Gastroesophageal sphincter (tissue), 4 donors: Measurements from ENCODE around the gene KDM3B. TPM values are rescaled to one million over a fixed set of nuclear protein-coding genes. Genes with fewer than 3 reads are reported as not detected.

Experiments used
- ATAC-seq: fragments of 150-250 bp; one replicate; pipeline ENCODE4 v1.9.1; 2016; ENCODE audit warnings: mild to moderate bottlenecking, moderate library complexity
- H3K27ac ChIP-seq, 4 donors: fragments of 200-600 bp; sonication (generic) in 3 of 4; 1 replicate in 3 of 4; 2 replicates in 1 of 4; pipeline ENCODE4 v1.5.1; 2016 to 2019
- H3K27me3 ChIP-seq: fragments of 200-600 bp; sonication (generic); one replicate; pipeline ENCODE4 v1.5.1; 2019
- H3K36me3 ChIP-seq, 2 donors: fragments of 200-600 bp; sonication (generic); one replicate each; pipeline ENCODE4 v1.5.1; 2019; ENCODE audit warnings: control low read depth in 1 of 2
- H3K4me1 ChIP-seq, 3 donors: fragments of 200-600 bp; sonication (generic); 1 replicate in 2 of 3; 2 replicates in 1 of 3; pipeline ENCODE4 v1.5.1; 2016 to 2019; ENCODE audit warnings: control low read depth in 2 of 3
- H3K4me3 ChIP-seq, 2 donors: fragments of 200-600 bp; sonication (generic); one replicate each; pipeline ENCODE4 v1.5.1; 2019; ENCODE audit warnings: mild to moderate bottlenecking in 1 of 2, moderate library complexity in 1 of 2
- H3K9me3 ChIP-seq, 3 donors: fragments of 200-600 bp; sonication (generic); one replicate each; pipeline ENCODE4 v1.5.1; 2017 to 2019; ENCODE audit warnings: control low read depth in 2 of 3
- EP300 ChIP-seq: sonication (generic); formaldehyde crosslinking; IDR thresholded peaks from one replicate; pipeline ENCODE4 v1.6.1; 2017; ENCODE audit warnings: antibody characterized with exemption, mild to moderate bottlenecking
- POLR2A ChIP-seq, 2 donors: fragments of 450-650 bp; IDR thresholded peaks; one replicate each; pipeline ENCODE4 v1.6.1; 2017; ENCODE audit warnings: antibody characterized with exemption in 2 of 2, mild to moderate bottlenecking in 2 of 2, moderate library complexity in 1 of 2
- POLR2AphosphoS5 ChIP-seq: sonication (generic); formaldehyde crosslinking; IDR thresholded peaks from one replicate; pipeline ENCODE4 v1.6.1; 2017; ENCODE audit warnings: antibody characterized with exemption
- WGBS, 2 donors: methylation state at CpG; one replicate each; pipeline ENCODE4 v1.1.5; 2018; ENCODE audit warnings: low coverage in 1 of 2; 5-methylcytosine and 5-hydroxymethylcytosine counted together
- total RNA-seq, 4 donors: library from RNA; depleted of rRNA; stranded (reverse); fragments of >200 nt; gene quantifications; one replicate each; pipeline ENCODE4 v1.1.0, GENCODE V29; 2016
- TF ChIP-seq, protein P1 (sequence below), 4 experiments: fragments of 200-600 bp in 2 of 4; fragments of 450-650 bp in 2 of 4; sonication (generic) in 1 of 4; IDR thresholded peaks; one replicate each; pipeline ENCODE4 v1.5.1; 2017 to 2019; ENCODE audit warnings: antibody characterized with exemption in 4 of 4, mild to moderate bottlenecking in 2 of 4, moderate library complexity in 2 of 4

Gene KDM3B
- total RNA-seq, 4 donors from 2014 or later: 63.4 to 94.0 (median 77.8) TPM

DNA sequence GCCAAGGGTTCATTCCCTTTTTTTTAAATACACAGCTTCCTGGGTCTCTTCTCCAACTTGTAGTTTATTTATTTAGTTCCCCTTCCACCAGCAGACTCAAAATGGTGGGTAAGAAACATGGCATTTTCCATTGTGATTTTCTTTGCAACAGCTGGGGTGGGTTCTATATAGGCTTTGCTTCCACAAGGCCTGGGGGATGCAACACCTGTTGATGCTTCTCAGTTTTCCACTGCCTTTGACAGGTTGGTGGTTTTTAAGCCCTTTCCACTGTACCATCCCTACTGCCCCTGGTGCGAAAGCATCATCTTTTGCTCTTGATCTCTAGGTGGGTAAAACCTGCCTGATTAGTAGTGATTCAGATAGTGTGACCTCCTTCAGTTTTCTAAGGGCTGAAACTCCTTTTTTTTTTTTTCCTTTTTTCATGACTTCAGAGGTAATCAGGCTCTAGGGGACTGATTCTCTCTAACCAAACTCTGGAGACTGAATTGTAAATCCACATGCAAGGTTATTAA is 8.5 kb downstream of the KDM3B start:
- no peak overlapping the region for H3K4me3 ChIP-seq
- no peaks in the 10 kb centered on the region for H3K27me3 ChIP-seq
- TF ChIP-seq POLR2A (IDR thresholded peaks at IDR 0.05) (no peak), POLR2AphosphoS5 (no peak), EP300 (no peak)
- peaks cover 0 to 68% (median 3%) of the 10 kb centered on the region in 3 donors for H3K4me1 ChIP-seq
- no peak for ATAC-seq
- no peaks in the 10 kb centered on the region for H3K9me3 ChIP-seq
- H3K27ac ChIP-seq: no peak overlapping the region
- 92% methylated on average over 1 of the region's 1 CpG; no CpG with 5 or more reads in 1 of the 2 donors for WGBS, 2 donors
- no peaks in the 10 kb centered on the region for H3K36me3 ChIP-seq

DNA sequence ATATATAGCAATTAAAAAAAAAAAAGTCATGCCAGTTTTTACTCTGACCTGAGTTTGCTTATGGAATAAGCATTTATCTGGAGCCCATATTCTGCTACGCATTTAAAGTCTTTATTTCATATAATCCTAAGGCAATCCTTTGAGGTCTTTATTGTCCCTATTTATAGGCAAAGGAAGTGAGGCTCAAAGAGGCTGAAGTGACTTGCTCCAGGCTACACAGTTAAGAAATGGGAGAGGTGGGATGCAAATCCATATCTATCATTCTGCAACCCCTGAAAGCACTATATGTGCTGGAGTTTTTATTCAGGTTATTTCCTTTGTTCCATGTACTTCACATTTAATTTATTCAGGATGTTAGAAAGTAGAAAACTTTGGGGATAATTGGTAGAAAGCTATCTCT is 12.1 kb downstream of the KDM3B start:
- TF ChIP-seq POLR2A (IDR thresholded peaks at IDR 0.05) (no peak), POLR2AphosphoS5 (no peak), EP300 (no peak)
- TF ChIP-seq, protein P1, sequence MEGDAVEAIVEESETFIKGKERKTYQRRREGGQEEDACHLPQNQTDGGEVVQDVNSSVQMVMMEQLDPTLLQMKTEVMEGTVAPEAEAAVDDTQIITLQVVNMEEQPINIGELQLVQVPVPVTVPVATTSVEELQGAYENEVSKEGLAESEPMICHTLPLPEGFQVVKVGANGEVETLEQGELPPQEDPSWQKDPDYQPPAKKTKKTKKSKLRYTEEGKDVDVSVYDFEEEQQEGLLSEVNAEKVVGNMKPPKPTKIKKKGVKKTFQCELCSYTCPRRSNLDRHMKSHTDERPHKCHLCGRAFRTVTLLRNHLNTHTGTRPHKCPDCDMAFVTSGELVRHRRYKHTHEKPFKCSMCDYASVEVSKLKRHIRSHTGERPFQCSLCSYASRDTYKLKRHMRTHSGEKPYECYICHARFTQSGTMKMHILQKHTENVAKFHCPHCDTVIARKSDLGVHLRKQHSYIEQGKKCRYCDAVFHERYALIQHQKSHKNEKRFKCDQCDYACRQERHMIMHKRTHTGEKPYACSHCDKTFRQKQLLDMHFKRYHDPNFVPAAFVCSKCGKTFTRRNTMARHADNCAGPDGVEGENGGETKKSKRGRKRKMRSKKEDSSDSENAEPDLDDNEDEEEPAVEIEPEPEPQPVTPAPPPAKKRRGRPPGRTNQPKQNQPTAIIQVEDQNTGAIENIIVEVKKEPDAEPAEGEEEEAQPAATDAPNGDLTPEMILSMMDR (IDR thresholded peaks at IDR 0.05): no peak
- H3K27ac ChIP-seq: no peak overlapping the region
- no peak for ATAC-seq
- H3K36me3 ChIP-seq: no peaks in the 10 kb centered on the region
- peaks cover 8 to 81% (median 16%) of the 10 kb centered on the region in 3 donors for H3K4me1 ChIP-seq
- H3K27me3 ChIP-seq: no peaks in the 10 kb centered on the region
- H3K4me3 ChIP-seq: no peak overlapping the region
- H3K9me3 ChIP-seq: no peaks in the 10 kb centered on the region
- WGBS, 2 donors: 100% methylated on average over 1 of the region's 1 CpG

DNA sequence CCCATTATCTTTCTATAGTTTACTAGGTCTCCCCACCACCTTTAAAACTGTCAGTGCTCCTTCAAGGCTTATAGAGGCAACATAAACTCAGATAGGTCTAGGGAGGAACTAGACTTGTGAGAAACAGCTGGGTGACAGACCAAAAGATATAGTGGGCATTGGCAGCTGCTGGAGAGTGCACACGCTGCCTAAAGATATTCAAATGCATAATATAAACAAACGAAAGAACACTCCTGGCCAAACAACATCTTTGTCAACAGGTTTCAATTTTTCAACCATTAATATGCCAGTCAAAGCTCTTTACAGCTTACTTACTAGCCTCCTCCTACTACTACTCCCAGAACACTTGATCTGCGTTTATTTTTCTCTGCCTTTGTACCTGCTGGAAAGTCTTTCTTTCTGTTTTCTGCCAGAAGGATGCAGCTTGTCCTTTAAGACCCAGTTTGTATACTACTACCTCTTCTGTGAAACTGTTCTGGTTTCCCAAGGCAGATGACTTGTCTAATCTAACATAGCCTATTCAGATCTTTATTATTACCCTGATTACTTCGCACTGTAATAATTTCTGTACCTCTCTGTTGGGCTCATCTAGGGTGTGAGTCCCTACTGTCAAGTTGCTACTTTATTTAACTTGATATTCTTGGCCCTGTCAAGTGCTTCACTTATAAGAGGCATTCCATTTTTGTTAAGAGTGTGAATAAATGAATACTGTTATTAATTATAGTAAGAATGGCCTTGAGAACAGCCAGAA is 14.3 kb downstream of the KDM3B start:
- WGBS, 2 donors: 42 to 50% methylated on average over 3 to 4 of the region's 4 CpGs
- H3K36me3 ChIP-seq: no peaks in the 10 kb centered on the region
- no peaks in the 10 kb centered on the region for H3K27me3 ChIP-seq
- no peak overlapping the region for H3K4me3 ChIP-seq
- H3K9me3 ChIP-seq: no peaks in the 10 kb centered on the region
- peak overlapping the region in 1 of 4 donors; percentile 8 for H3K27ac ChIP-seq
- H3K4me1 ChIP-seq: peaks cover 16 to 83% (median 19%) of the 10 kb centered on the region in 3 donors
- TF ChIP-seq POLR2AphosphoS5 (no peak), POLR2A (IDR thresholded peaks at IDR 0.05) (no peak), EP300 (no peak)
- TF ChIP-seq, protein P1 (IDR thresholded peaks at IDR 0.05): no peak
- no peak for ATAC-seq

DNA sequence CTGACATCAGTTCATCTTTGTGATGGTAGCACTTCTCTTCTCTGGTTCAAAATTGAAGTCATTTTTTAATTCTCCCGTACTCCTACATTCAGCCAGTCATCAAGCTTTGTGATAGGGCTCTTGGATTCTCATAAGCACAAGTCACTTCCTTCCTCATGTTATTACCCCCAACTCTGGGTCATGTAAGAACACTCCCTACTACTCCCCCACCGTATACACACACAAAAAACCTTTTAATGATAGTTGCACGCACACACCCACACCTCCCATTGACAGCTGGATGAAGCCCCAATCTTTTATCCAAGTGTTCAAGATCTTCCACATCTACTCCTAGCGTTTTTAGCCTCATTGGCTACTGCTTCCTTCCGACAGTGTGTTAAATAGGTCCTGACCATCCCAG is 16.8 kb downstream of the KDM3B start:
- TF ChIP-seq, protein P1 (IDR thresholded peaks at IDR 0.05): no peak
- no peak for TF ChIP-seq POLR2AphosphoS5
- no peak for TF ChIP-seq EP300
- no peak for TF ChIP-seq POLR2A (IDR thresholded peaks at IDR 0.05)
- Histone ChIP-seq H3K27me3 (no peaks in the 10 kb centered on the region), H3K36me3 (peaks cover 0 to 18% of the 10 kb centered on the region in 2 donors), H3K4me1 (peaks cover 16 to 73% (median 19%) of the 10 kb centered on the region in 3 donors), H3K9me3 (no peaks in the 10 kb centered on the region), H3K27ac (no peak overlapping the region), H3K4me3 (no peak overlapping the region)
- no peak for ATAC-seq
- 68 to 69% methylated on average over 5 of the region's 5 CpGs for WGBS, 2 donors

DNA sequence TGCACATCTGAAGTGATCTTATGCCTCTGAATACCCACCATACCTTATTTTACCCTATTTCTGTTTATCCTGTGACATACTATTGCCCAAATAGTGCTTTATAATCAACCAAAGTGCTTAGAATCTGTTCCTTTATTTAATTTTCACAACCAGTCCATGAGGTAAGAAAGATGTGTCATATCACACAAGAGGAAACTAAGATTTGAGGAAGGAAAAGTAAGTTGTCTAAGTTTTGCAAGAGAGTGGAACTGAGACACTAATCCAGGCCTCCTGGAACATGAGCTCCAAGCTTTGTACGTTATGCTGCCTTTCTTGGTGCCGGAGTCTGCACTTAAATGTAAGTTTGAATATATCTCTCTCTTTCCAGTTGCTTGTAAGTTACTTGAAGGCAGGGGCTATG is 17.2 kb downstream of the KDM3B start:
- peaks cover 16 to 70% (median 19%) of the 10 kb centered on the region in 3 donors for H3K4me1 ChIP-seq
- ATAC-seq: peak; percentile 46
- TF ChIP-seq POLR2A (IDR thresholded peaks at IDR 0.05) (no peak), EP300 (no peak), POLR2AphosphoS5 (no peak)
- TF ChIP-seq, protein P1 (IDR thresholded peaks at IDR 0.05): no peak
- H3K9me3 ChIP-seq: no peaks in the 10 kb centered on the region
- H3K27me3 ChIP-seq: no peaks in the 10 kb centered on the region
- H3K27ac ChIP-seq: no peak overlapping the region
- H3K36me3 ChIP-seq: peaks cover 0 to 22% of the 10 kb centered on the region in 2 donors
- 67 to 72% methylated on average over 2 of the region's 2 CpGs for WGBS, 2 donors
- no peak overlapping the region for H3K4me3 ChIP-seq
